Upper lobe of right lung (tissue), 1 donor: Measurements from ENCODE around the gene POU3F1. TPM values are rescaled to one million over a fixed set of nuclear protein-coding genes. Genes with fewer than 3 reads are reported as not detected.

Experiments
- ATAC-seq: fragments of 200-7000 bp; cut with Tn5 transposase; one replicate; pipeline ENCODE4 v1.9.1; 2020; ENCODE audit warnings: mild to moderate bottlenecking, moderate library complexity
- DNase-seq: peaks from one replicate; pipeline ENCODE4 v3.0.0-alpha.2; 2020
- H3K27ac ChIP-seq: fragments of 200-600 bp; one replicate; pipeline ENCODE4 v1.8.0; 2022
- H3K27me3 ChIP-seq: fragments of 200-600 bp; one replicate; pipeline ENCODE4 v1.8.0; 2022; ENCODE audit warnings: mild to moderate bottlenecking
- H3K36me3 ChIP-seq: fragments of 200-600 bp; one replicate; pipeline ENCODE4 v1.8.0; 2022
- H3K4me1 ChIP-seq: fragments of 200-600 bp; one replicate; pipeline ENCODE4 v1.8.0; 2022
- H3K4me3 ChIP-seq: fragments of 200-600 bp; one replicate; pipeline ENCODE4 v1.8.0; 2022; ENCODE audit warnings: mild to moderate bottlenecking
- H3K9me3 ChIP-seq: fragments of 200-600 bp; one replicate; pipeline ENCODE4 v1.8.0; 2022
- CTCF ChIP-seq: fragments of 200-600 bp; IDR thresholded peaks from one replicate; pipeline ENCODE4 v1.8.0; 2022; ENCODE audit warnings: antibody characterized with exemption
- intact Hi-C: fragments of 100-400 bp; cut with DNase I; formaldehyde crosslinking; loops from one replicate; pipeline ENCODE4 v1.11.0; 2022
- total RNA-seq: library from RNA; stranded (reverse); fragmentation: NEBNext Ultra II Directional; extraction: Animal tissue kit (Norgen Biotek cat#: 25700); gene quantifications from one replicate; pipeline ENCODE4 v1.2.1, GENCODE V29; 2021
- donor health status: DM: no; HTN: yes; CAD: no; lungs with severe emphysema.

The POU3F1 gene
- total RNA-seq, 1 donor from 2014 or later: not detected

GRCh38 chr1:38030596-38031512 is 15.7 kb downstream of the POU3F1 start:
- DNase-seq (no peak), ATAC-seq (no peak)
- TF ChIP-seq CTCF: no peak
- Histone ChIP-seq H3K9me3 (no peaks in the 10 kb centered on the region), H3K4me3 (no peak overlapping the region), H3K4me1 (peaks cover 22% of the 10 kb centered on the region), H3K36me3 (peaks cover 4% of the 10 kb centered on the region), H3K27ac (no peak overlapping the region), H3K27me3 (no peaks in the 10 kb centered on the region)
- intact Hi-C loops: no loop called here

GRCh38 chr1:38029685-38030511 is 16.7 kb downstream of the POU3F1 start:
- Histone ChIP-seq H3K4me1 (peaks cover 22% of the 10 kb centered on the region), H3K4me3 (no peak overlapping the region), H3K27me3 (no peaks in the 10 kb centered on the region), H3K27ac (no peak overlapping the region), H3K36me3 (peaks cover 14% of the 10 kb centered on the region), H3K9me3 (no peaks in the 10 kb centered on the region)
- intact Hi-C loops: loop anchor here (10.0 kb wide), 1 partner anchor 805 kb away; no protein-coding TSS in a partner anchor
- DNase-seq (no peak), ATAC-seq (peak; percentile 31)
- no peak for TF ChIP-seq CTCF

GRCh38 chr1:38029081-38029681 is 17.4 kb downstream of the POU3F1 start:
- Histone ChIP-seq H3K4me1 (peaks cover 22% of the 10 kb centered on the region), H3K27me3 (no peaks in the 10 kb centered on the region), H3K27ac (no peak overlapping the region), H3K9me3 (no peaks in the 10 kb centered on the region), H3K4me3 (no peak overlapping the region), H3K36me3 (peaks cover 19% of the 10 kb centered on the region)
- intact Hi-C loops: loop anchor here (10.0 kb wide), 1 partner anchor 806 kb away; no protein-coding TSS in a partner anchor
- DNase-seq (no peak), ATAC-seq (no peak)
- TF ChIP-seq CTCF: no peak

GRCh38 chr1:38028671-38029070 is 17.9 kb downstream of the POU3F1 start:
- Histone ChIP-seq H3K27me3 (no peaks in the 10 kb centered on the region), H3K9me3 (no peaks in the 10 kb centered on the region), H3K27ac (no peak overlapping the region), H3K4me3 (no peak overlapping the region), H3K4me1 (peaks cover 22% of the 10 kb centered on the region), H3K36me3 (peaks cover 25% of the 10 kb centered on the region)
- ATAC-seq (no peak), DNase-seq (no peak)
- intact Hi-C loops: loop anchor here (10.0 kb wide), 1 partner anchor 806 kb away; no protein-coding TSS in a partner anchor
- no peak for TF ChIP-seq CTCF

GRCh38 chr1:38028105-38028591 is 18.4 kb downstream of the POU3F1 start:
- Histone ChIP-seq H3K4me1 (peaks cover 22% of the 10 kb centered on the region), H3K36me3 (peaks cover 30% of the 10 kb centered on the region), H3K9me3 (no peaks in the 10 kb centered on the region), H3K27ac (no peak overlapping the region), H3K27me3 (no peaks in the 10 kb centered on the region), H3K4me3 (no peak overlapping the region)
- TF ChIP-seq CTCF: no peak
- intact Hi-C loops: loop anchor here (10.0 kb wide), 1 partner anchor 807 kb away; no protein-coding TSS in a partner anchor
- ATAC-seq: no peak
- peak; percentile 30 for DNase-seq
